Measurements from ENCODE around the gene SCNN1G. TPM values are rescaled to one million over a fixed set of nuclear protein-coding genes. Genes with fewer than 3 reads are reported as not detected.

The SCNN1G gene
- total and polyA plus RNA-seq, 9 of the 15 experiments (the other 6 are each of a cell fraction or from before 2014, with no cell fraction given) = not detected

DNA sequence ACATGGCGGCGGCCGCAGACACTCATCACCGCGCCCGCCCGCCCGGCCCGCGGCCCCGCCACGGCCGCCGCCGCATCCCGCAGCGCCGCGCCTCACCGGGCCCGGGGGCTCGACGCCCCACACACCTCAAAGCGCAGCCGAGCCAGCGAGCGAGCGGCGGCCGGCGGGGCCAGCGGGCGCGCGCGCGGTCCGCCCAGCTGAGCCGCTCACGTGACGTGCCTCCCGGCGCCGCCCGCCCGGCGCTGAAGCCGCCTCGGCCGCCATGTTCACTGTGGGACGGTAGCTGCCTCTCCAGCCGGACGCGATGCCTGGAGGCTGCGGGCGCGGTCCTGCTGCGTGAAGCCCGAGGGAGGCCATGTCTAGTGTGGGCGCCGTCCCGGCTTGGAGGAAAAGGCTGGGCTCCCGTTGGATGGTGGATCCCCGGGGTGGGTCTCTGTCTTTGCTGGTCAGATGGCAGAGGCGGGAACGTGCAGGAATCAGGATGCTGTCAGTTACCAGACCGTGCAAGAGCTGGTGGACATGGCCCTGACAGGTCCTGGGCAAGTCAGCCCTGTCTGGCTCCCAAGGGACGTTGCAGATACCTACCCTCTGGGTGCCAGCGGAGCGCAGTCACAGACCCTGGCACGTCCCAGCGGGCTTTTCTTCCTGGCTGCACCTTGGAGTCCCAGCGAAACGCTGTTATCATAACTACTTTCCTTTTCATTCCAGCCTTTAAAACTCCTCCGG lies 33.1 kb upstream of the SCNN1G start, which contains the start of gene USP31 (continued):
- TF ChIP-seq, protein P1, sequence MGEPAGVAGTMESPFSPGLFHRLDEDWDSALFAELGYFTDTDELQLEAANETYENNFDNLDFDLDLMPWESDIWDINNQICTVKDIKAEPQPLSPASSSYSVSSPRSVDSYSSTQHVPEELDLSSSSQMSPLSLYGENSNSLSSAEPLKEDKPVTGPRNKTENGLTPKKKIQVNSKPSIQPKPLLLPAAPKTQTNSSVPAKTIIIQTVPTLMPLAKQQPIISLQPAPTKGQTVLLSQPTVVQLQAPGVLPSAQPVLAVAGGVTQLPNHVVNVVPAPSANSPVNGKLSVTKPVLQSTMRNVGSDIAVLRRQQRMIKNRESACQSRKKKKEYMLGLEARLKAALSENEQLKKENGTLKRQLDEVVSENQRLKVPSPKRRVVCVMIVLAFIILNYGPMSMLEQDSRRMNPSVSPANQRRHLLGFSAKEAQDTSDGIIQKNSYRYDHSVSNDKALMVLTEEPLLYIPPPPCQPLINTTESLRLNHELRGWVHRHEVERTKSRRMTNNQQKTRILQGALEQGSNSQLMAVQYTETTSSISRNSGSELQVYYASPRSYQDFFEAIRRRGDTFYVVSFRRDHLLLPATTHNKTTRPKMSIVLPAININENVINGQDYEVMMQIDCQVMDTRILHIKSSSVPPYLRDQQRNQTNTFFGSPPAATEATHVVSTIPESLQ (CRISPR knock-in tag; IDR thresholded peaks at IDR 0.05) = no peak
- TF ChIP-seq IRF2 (CRISPR knock-in tag; IDR thresholded peaks at IDR 0.05) = no peak
- TF ChIP-seq, protein P2, sequence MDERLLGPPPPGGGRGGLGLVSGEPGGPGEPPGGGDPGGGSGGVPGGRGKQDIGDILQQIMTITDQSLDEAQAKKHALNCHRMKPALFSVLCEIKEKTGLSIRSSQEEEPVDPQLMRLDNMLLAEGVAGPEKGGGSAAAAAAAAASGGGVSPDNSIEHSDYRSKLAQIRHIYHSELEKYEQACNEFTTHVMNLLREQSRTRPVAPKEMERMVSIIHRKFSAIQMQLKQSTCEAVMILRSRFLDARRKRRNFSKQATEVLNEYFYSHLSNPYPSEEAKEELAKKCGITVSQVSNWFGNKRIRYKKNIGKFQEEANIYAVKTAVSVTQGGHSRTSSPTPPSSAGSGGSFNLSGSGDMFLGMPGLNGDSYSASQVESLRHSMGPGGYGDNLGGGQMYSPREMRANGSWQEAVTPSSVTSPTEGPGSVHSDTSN (CRISPR knock-in tag; IDR thresholded peaks at IDR 0.05; ENCODE audit: low read depth) = no peak
- TF ChIP-seq, protein P2 (tag; conservative IDR thresholded peaks at IDR 0.05; ENCODE audit: low read depth) = no peak
- no peak for TF ChIP-seq SMARCC2 (IDR thresholded peaks at IDR 0.05; ENCODE audit: low read depth)
- TF ChIP-seq, protein P3, sequence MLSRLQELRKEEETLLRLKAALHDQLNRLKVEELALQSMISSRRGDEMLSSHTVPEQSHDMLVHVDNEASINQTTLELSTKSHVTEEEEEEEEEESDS (CRISPR knock-in tag; IDR thresholded peaks at IDR 0.05) = no peak
- TF ChIP-seq C11orf30 (IDR thresholded peaks at IDR 0.05; ENCODE audit: low read depth) = 0 out of 2 replicates have a peak, but pooled peaks have one; percentile 7
- TF ChIP-seq BCOR (IDR thresholded peaks at IDR 0.05) = no peak
- TF ChIP-seq, protein P4, sequence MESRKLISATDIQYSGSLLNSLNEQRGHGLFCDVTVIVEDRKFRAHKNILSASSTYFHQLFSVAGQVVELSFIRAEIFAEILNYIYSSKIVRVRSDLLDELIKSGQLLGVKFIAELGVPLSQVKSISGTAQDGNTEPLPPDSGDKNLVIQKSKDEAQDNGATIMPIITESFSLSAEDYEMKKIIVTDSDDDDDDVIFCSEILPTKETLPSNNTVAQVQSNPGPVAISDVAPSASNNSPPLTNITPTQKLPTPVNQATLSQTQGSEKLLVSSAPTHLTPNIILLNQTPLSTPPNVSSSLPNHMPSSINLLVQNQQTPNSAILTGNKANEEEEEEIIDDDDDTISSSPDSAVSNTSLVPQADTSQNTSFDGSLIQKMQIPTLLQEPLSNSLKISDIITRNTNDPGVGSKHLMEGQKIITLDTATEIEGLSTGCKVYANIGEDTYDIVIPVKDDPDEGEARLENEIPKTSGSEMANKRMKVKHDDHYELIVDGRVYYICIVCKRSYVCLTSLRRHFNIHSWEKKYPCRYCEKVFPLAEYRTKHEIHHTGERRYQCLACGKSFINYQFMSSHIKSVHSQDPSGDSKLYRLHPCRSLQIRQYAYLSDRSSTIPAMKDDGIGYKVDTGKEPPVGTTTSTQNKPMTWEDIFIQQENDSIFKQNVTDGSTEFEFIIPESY (CRISPR knock-in tag; IDR thresholded peaks at IDR 0.05) = no peak
- peak; percentile 55 for TF ChIP-seq TBP (optimal IDR thresholded peaks at IDR 0.05; ENCODE audit: low read depth, low read length)
- TF ChIP-seq CXXC5 (CRISPR knock-in tag; IDR thresholded peaks at IDR 0.05) = peak; percentile 100
- no peak for TF ChIP-seq SRSF1 (IDR thresholded peaks at IDR 0.05; ENCODE audit: low read depth, low read length)
- TF ChIP-seq ZNF717 (CRISPR knock-in tag; IDR thresholded peaks at IDR 0.05) = no peak
- TF ChIP-seq ZBTB17 (CRISPR knock-in tag; IDR thresholded peaks at IDR 0.05) = no peak
- peak; percentile 18; the same call in 1 of the 2 replicates for TF ChIP-seq ELF1 (tag; IDR thresholded peaks at IDR 0.05)
- no peak for TF ChIP-seq ZBED1 (IDR thresholded peaks at IDR 0.05)
- no peak for TF ChIP-seq MYNN (IDR thresholded peaks at IDR 0.05)
- no peak for TF ChIP-seq MYNN (CRISPR knock-in tag; IDR thresholded peaks at IDR 0.05)
- peak; percentile 81 for TF ChIP-seq MYBL2 (IDR thresholded peaks at IDR 0.05; ENCODE audit: low read depth)
- TF ChIP-seq MYBL2 (CRISPR knock-in tag; IDR thresholded peaks at IDR 0.05; ENCODE audit: borderline replicate concordance) = no peak
- TF ChIP-seq CHD2 (IDR thresholded peaks at IDR 0.05; ENCODE audit: low read depth, low read length) = no peak
- no peak for TF ChIP-seq CCAR2 (IDR thresholded peaks at IDR 0.05; ENCODE audit: low read depth, low read length)
- TF ChIP-seq RBM39 (optimal IDR thresholded peaks at IDR 0.05; ENCODE audit: low read depth, low read length) = no peak
- no peak for TF ChIP-seq NUFIP1 (IDR thresholded peaks at IDR 0.05; ENCODE audit: partially characterized antibody)
- no peak for TF ChIP-seq ARHGAP35 (IDR thresholded peaks at IDR 0.05; ENCODE audit: partially characterized antibody)
- no peak for TF ChIP-seq TAF9B (IDR thresholded peaks at IDR 0.05; ENCODE audit: partially characterized antibody)
